Ishikawa (cell line): ENCODE measurements around the gene CDR2.

Source experiments
- CEBPB ChIP-seq: IDR thresholded peaks from 2 replicates; pipeline ENCODE4 v1.6.1; 2012
- CREB1 ChIP-seq: IDR thresholded peaks from 2 replicates; pipeline ENCODE4 v1.6.1; 2012; ENCODE audit warnings: low read depth
- EP300 ChIP-seq: IDR thresholded peaks from 2 replicates; pipeline ENCODE4 v1.6.1; 2012; ENCODE audit warnings: borderline replicate concordance
- FOXM1 ChIP-seq: IDR thresholded peaks from 2 replicates; pipeline ENCODE4 v1.6.1; 2012; ENCODE audit warnings: low read depth, borderline replicate concordance
- MAX ChIP-seq: IDR thresholded peaks from 2 replicates; pipeline ENCODE4 v1.6.1; 2012
- NFIC ChIP-seq: IDR thresholded peaks from 2 replicates; pipeline ENCODE4 v1.6.1; 2012
- RAD21 ChIP-seq: IDR thresholded peaks from 2 replicates; pipeline ENCODE4 v1.6.1; 2012; ENCODE audit warnings: low read depth
- REST ChIP-seq: IDR thresholded peaks from 2 replicates; pipeline ENCODE4 v1.6.1; 2012; ENCODE audit warnings: low read depth, mild to moderate bottlenecking
- TAF1 ChIP-seq: IDR thresholded peaks from 2 replicates; pipeline ENCODE4 v1.6.1; 2012; ENCODE audit warnings: low read depth, mild to moderate bottlenecking
- TEAD4 ChIP-seq: IDR thresholded peaks from 2 replicates; pipeline ENCODE4 v1.6.1; 2012
- YY1 ChIP-seq: IDR thresholded peaks from 2 replicates; pipeline ENCODE4 v1.6.1; 2012; ENCODE audit warnings: low read depth
- ZBTB7A ChIP-seq: IDR thresholded peaks from 2 replicates; pipeline ENCODE4 v1.6.1; 2012; ENCODE audit warnings: low read depth

- TF ChIP-seq FOXM1 = no peak
- TF ChIP-seq MAX = no peak
- TF ChIP-seq TEAD4 = no peak
- no peak for TF ChIP-seq EP300
- TF ChIP-seq YY1 = no peak
- no peak for TF ChIP-seq CREB1
- TF ChIP-seq RAD21 = no peak
- TF ChIP-seq TAF1 = no peak
- TF ChIP-seq ZBTB7A = no peak
- no peak for TF ChIP-seq REST
- no peak for TF ChIP-seq CEBPB
- no peak for TF ChIP-seq NFIC
Observed at GRCh38 chr16:22302776-22303363, 71.5 kb downstream of the CDR2 start.
